GM19452 (cell line): ENCODE data around the gene NBL1.

Experiments used
- ATAC-seq: cut with Tn5 transposase; IDR thresholded peaks from one replicate; pipeline ENCODE4 v1.9.1; 2021; ENCODE audit not compliant: unreplicated experiment

NBL1 gene

GRCh38 chr1:19643602-19644394 lies at the start of gene NBL1:
TSS of gene NBL1 (plus strand) at chr1:19644311. CDS start at chr1:19655031, 10,720 bp downstream.
- no peak for ATAC-seq

- no peak for ATAC-seq
Measured at GRCh38 chr1:19596065-19596713, 47.9 kb upstream of the NBL1 start.

GRCh38 chr1:19596714-19597495 lies 47.2 kb upstream of the NBL1 start:
- peak; percentile 88 for ATAC-seq

GRCh38 chr1:19597496-19598309 lies 46.4 kb upstream of the NBL1 start:
- no peak for ATAC-seq

GRCh38 chr1:19599810-19600209 lies 44.3 kb upstream of the NBL1 start:
- no peak for ATAC-seq

- ATAC-seq, result no peak
Measured at GRCh38 chr1:19602486-19602885, 41.6 kb upstream of the NBL1 start.

GRCh38 chr1:19605967-19606366 lies 38.1 kb upstream of the NBL1 start:
- no peak for ATAC-seq

GRCh38 chr1:19606817-19607642 lies 37.1 kb upstream of the NBL1 start:
- ATAC-seq, result no peak

GRCh38 chr1:19608232-19608631 lies 35.9 kb upstream of the NBL1 start:
- no peak for ATAC-seq

- ATAC-seq, result no peak
Measured at GRCh38 chr1:19610282-19610981, 33.7 kb upstream of the NBL1 start.

GRCh38 chr1:19612530-19612929 lies 31.6 kb upstream of the NBL1 start:
- no peak for ATAC-seq

GRCh38 chr1:19613171-19613703 lies 30.9 kb upstream of the NBL1 start:
- no peak for ATAC-seq

- ATAC-seq, result no peak
Measured at GRCh38 chr1:19615438-19615837, 28.7 kb upstream of the NBL1 start.

GRCh38 chr1:19616489-19616888 lies 27.6 kb upstream of the NBL1 start:
- no peak for ATAC-seq

- no peak for ATAC-seq
Measured at GRCh38 chr1:19617376-19617775, 26.7 kb upstream of the NBL1 start.

GRCh38 chr1:19618428-19618827 lies 25.7 kb upstream of the NBL1 start:
- ATAC-seq, result no peak

- ATAC-seq, result no peak
Measured at GRCh38 chr1:19619697-19620384, 24.3 kb upstream of the NBL1 start.

GRCh38 chr1:19620786-19621185 lies 23.3 kb upstream of the NBL1 start:
- no peak for ATAC-seq
